K562 (cell line): ENCODE results near the gene TIMP4. TPM values are rescaled to one million over a fixed set of nuclear protein-coding genes. Genes with fewer than 3 reads are reported as not detected.

Experiments used
- ATAC-seq: fragments of 200-7000 bp; cut with Tn5 transposase; 3 replicates; pipeline ENCODE4 v1.9.1; 2020; ENCODE audit warnings: moderate library complexity
- BruUV-seq: library from RNA; stranded (reverse); fragments of 400-500 nt; replicated peaks from 2 replicates; lab custom pipeline; 2021; lab: Mats Ljungman, UMichigan
- CTCF ChIA-PET: fragments of 300-600 bp; formaldehyde crosslinking; extraction: SDS; loops from one replicate; lab custom pipeline; 2021; ENCODE audit warnings: low intra/inter-chr PET ratio; lab: Yijun Ruan, JAX
- POLR2A ChIA-PET: fragments of 300-600, 350-650 bp; sonication (Branson Sonifier 250); formaldehyde crosslinking; extraction: SDS; loops from one replicate; lab custom pipeline; 2021; ENCODE audit warnings: antibody characterized with exemption, inconsistent platforms; lab: Yijun Ruan, JAX
- DNase-seq, 4 experiments: peaks; one replicate each; pipeline versions ENCODE4 v3.0.0 to v3.0.0-alpha.2; 2011 to 2018; ENCODE audit warnings: low spot score in 3 of 4, mixed read lengths in 3 of 4; ENCODE audit errors: extremely low read depth in 1 of 4
- FAIRE-seq: peaks from 2 replicates; lab custom pipeline; 2011; peaks lifted over from hg19 to GRCh38; lab: Jason Lieb, UNC
- H2AFZ ChIP-seq: 2 replicates; pipeline ENCODE4 v1.6.0; 2011; ENCODE audit warnings: low read depth, low read length, control low read depth, inconsistent platforms
- H3K27ac ChIP-seq: fragments of 200-600 bp; 3 replicates; pipeline ENCODE4 v1.8.0; 2011; ENCODE audit warnings: low read depth, mild to moderate bottlenecking, control low read depth, inconsistent platforms, low read length, moderate library complexity, mixed read lengths; ENCODE audit errors: extremely low read depth
- H3K27me3 ChIP-seq, 2 experiments: fragments of 300-600 bp in 1 of 2; 2 replicates in 1 of 2; 3 replicates in 1 of 2; pipeline versions ENCODE4 v1.6.0 to v1.8.0; 2011; ENCODE audit warnings: inconsistent platforms in 2 of 2, low read length in 2 of 2, mild to moderate bottlenecking in 1 of 2, mixed read lengths in 1 of 2, moderate library complexity in 1 of 2; ENCODE audit not compliant: control insufficient read depth in 2 of 2, insufficient read depth in 2 of 2
- H3K36me3 ChIP-seq: fragments of 300-600 bp; 3 replicates; pipeline ENCODE4 v1.8.0; 2011; ENCODE audit warnings: mild to moderate bottlenecking, low read length, inconsistent platforms; ENCODE audit not compliant: control insufficient read depth, insufficient read depth
- H3K4me1 ChIP-seq, 2 experiments: fragments of 200-600 bp in 1 of 2; replicated peaks in 1 of 2; 2 replicates in 1 of 2; 3 replicates in 1 of 2; pipeline versions ENCODE4 v1.5.1 to v1.8.0; 2011; ENCODE audit warnings: inconsistent platforms in 2 of 2, low read length in 2 of 2, mild to moderate bottlenecking in 1 of 2, mixed read lengths in 1 of 2, moderate library complexity in 1 of 2; ENCODE audit not compliant: control insufficient read depth in 2 of 2, insufficient read depth in 2 of 2
- H3K4me2 ChIP-seq: 2 replicates; pipeline ENCODE4 v1.6.1; 2011; ENCODE audit warnings: low read length, control low read depth, inconsistent platforms, mixed read lengths; ENCODE audit not compliant: insufficient read depth
- H3K4me3 ChIP-seq: fragments of 200-600 bp; sonication (generic), shearing (Covaris generic); 2 replicates; pipeline ENCODE4 v1.5.1; 2016; ENCODE audit warnings: control low read depth, inconsistent platforms
- H3K79me2 ChIP-seq: fragments of 200-600 bp; 3 replicates; pipeline ENCODE4 v1.8.0; 2011; ENCODE audit warnings: low read length, inconsistent platforms; ENCODE audit not compliant: control insufficient read depth, insufficient read depth
- H3K9ac ChIP-seq, 2 experiments: 2 replicates each; pipeline versions ENCODE4 v1.6.0 to v1.6.1; 2011; ENCODE audit warnings: low read depth in 2 of 2, low read length in 2 of 2, control low read depth in 1 of 2, inconsistent platforms in 1 of 2, mild to moderate bottlenecking in 1 of 2, mixed read lengths in 1 of 2; ENCODE audit not compliant: insufficient read depth in 1 of 2
- H3K9me1 ChIP-seq: one replicate; pipeline ENCODE4 v1.6.0; 2011; ENCODE audit warnings: inconsistent platforms, mild to moderate bottlenecking, low read length, moderate library complexity; ENCODE audit not compliant: control insufficient read depth, insufficient read depth
- H3K9me3 ChIP-seq: replicated peaks from 2 replicates; pipeline ENCODE4 v1.5.1; 2011; ENCODE audit warnings: low read depth, low read length, inconsistent platforms; ENCODE audit not compliant: control insufficient read depth, insufficient read depth
- H4K20me1 ChIP-seq: replicated peaks from 2 replicates; pipeline ENCODE4 v1.6.1; 2011; ENCODE audit warnings: low read length, inconsistent platforms, mixed read lengths; ENCODE audit not compliant: control insufficient read depth, insufficient read depth
- BCOR ChIP-seq: fragments of 450-650 bp; IDR thresholded peaks from 2 replicates; pipeline ENCODE4 v1.6.1; 2016
- BDP1 ChIP-seq: IDR thresholded peaks from 3 replicates; pipeline ENCODE4 v1.6.1; 2011; ENCODE audit not compliant: insufficient read length, insufficient read depth
- BRD4 ChIP-seq: fragments of 200-600 bp; sonication (generic); IDR thresholded peaks from 2 replicates; pipeline ENCODE4 v1.6.1; 2017; ENCODE audit warnings: inconsistent platforms
- ETV6 ChIP-seq, 3 experiments: fragments of 150-350 bp in 1 of 3; sonication (generic) in 1 of 3; formaldehyde crosslinking in 1 of 3; IDR thresholded peaks; 2 replicates each; pipeline versions ENCODE4 v1.6.1 to v1.8.0; 2014 to 2022; ENCODE audit warnings: borderline replicate concordance in 2 of 3, low read depth in 2 of 3, antibody characterized with exemption in 1 of 3, low read length in 1 of 3, mild to moderate bottlenecking in 1 of 3, missing genetic modification reagents in 1 of 3
- LARP7 ChIP-seq: fragments of 450-650 bp; IDR thresholded peaks from 2 replicates; pipeline ENCODE4 v1.6.1; 2016
- RAD21 ChIP-seq, 2 experiments: fragments of 250-450 bp in 1 of 2; fragments of 450-650 bp in 1 of 2; sonication (Bioruptor Pico) in 1 of 2; formaldehyde crosslinking in 1 of 2; IDR thresholded peaks in 1 of 2; conservative IDR thresholded peaks in 1 of 2; 2 replicates each; pipeline versions ENCODE4 v1.4.0 to v1.8.0; 2020 to 2022; ENCODE audit warnings: mild to moderate bottlenecking in 2 of 2, moderate library complexity in 1 of 2
- RNF2 ChIP-seq: sonication (generic); IDR thresholded peaks from 2 replicates; pipeline ENCODE4 v1.6.1; 2016
- SIX5 ChIP-seq, 2 experiments: IDR thresholded peaks; 2 replicates each; pipeline ENCODE4 v1.6.1; 2011; ENCODE audit warnings: low read length in 2 of 2, borderline replicate concordance in 1 of 2, low read depth in 1 of 2, mild to moderate bottlenecking in 1 of 2, moderate library complexity in 1 of 2; ENCODE audit not compliant: insufficient read depth in 1 of 2
- ZNF253 ChIP-seq: fragments of 250-450 bp; sonication (Bioruptor Pico); conservative IDR thresholded peaks from 2 replicates; pipeline ENCODE4 v1.6.1; 2021; ENCODE audit warnings: mild to moderate bottlenecking
- ZNF274 ChIP-seq: IDR thresholded peaks from 2 replicates; pipeline ENCODE4 v1.6.1; 2011; ENCODE audit warnings: low read depth, mild to moderate bottlenecking, low read length, moderate library complexity, borderline replicate concordance
- WGBS: fragments of 100-300 bp; shearing (Covaris generic); methylation state at CpG from one replicate; pipeline ENCODE4 v1.1.6; 2016; ENCODE audit warnings: low coverage, mixed read lengths; ENCODE audit not compliant: insufficient coverage; ENCODE audit errors: missing lambda C conversion rate; 5-methylcytosine and 5-hydroxymethylcytosine counted together
- in situ Hi-C: fragments of 300-500 bp; cut with MboI; formaldehyde crosslinking; loops from 4 replicates; pipeline ENCODE4 v1.15.0; 2018; ENCODE audit warnings: inconsistent platforms, mixed read lengths
- intact Hi-C: fragments of 100-400 bp; cut with micrococcal nuclease; formaldehyde crosslinking; loops from 2 replicates; pipeline ENCODE4 v1.14.2; 2022
- polyA plus RNA-seq, 8 experiments: library from polyadenylated mRNA; depleted of rRNA in 4 of 8; stranded (reverse) in 5 of 8; unstranded in 3 of 8; fragments of >200 nt; fragmentation: Nextera tagmentation in 2 of 8; fragmentation: Illumina TruSeq in 1 of 8; extraction: Ambion mirVana in 2 of 8; extraction: Trizol in 1 of 8; gene quantifications; 2 replicates each; pipeline versions ENCODE4 v1.2.1 to v1.2.3, GENCODE V29; 2011 to 2014; ENCODE audit warnings: inconsistent platforms in 1 of 8, missing spikeins in 1 of 8
- total RNA-seq, 7 experiments: library from RNA; depleted of rRNA in 6 of 7; stranded (reverse); fragments of >200 nt in 6 of 7; fragmentation: Illumina TruSeq in 2 of 7; extraction: Trizol in 2 of 7; gene quantifications; 2 replicates each; pipeline versions ENCODE4 v1.2.1 to v1.2.3, GENCODE V29; 2011 to 2021; ENCODE audit warnings: low replicate concordance in 1 of 7
- TF ChIP-seq, protein P1 (sequence below): fragments of 450-650 bp; formaldehyde crosslinking; IDR thresholded peaks from 2 replicates; pipeline ENCODE4 v1.4.0; 2020; ENCODE audit warnings: mild to moderate bottlenecking, moderate library complexity
- TF ChIP-seq, protein P2 (sequence below): fragments of 450-650 bp; formaldehyde crosslinking; IDR thresholded peaks from 2 replicates; pipeline ENCODE4 v1.4.0; 2020; ENCODE audit warnings: mild to moderate bottlenecking, moderate library complexity
- TF ChIP-seq, protein P3 (sequence below): sonication (generic); formaldehyde crosslinking; IDR thresholded peaks from 2 replicates; pipeline ENCODE4 v1.8.0; 2022; ENCODE audit warnings: mild to moderate bottlenecking, missing genetic modification reagents

Gene TIMP4
- total and polyA plus RNA-seq, 9 of the 15 experiments (the other 6 are each of a cell fraction or from before 2014, with no cell fraction given): 0.03 to 0.07 TPM; not detected in 7

DNA sequence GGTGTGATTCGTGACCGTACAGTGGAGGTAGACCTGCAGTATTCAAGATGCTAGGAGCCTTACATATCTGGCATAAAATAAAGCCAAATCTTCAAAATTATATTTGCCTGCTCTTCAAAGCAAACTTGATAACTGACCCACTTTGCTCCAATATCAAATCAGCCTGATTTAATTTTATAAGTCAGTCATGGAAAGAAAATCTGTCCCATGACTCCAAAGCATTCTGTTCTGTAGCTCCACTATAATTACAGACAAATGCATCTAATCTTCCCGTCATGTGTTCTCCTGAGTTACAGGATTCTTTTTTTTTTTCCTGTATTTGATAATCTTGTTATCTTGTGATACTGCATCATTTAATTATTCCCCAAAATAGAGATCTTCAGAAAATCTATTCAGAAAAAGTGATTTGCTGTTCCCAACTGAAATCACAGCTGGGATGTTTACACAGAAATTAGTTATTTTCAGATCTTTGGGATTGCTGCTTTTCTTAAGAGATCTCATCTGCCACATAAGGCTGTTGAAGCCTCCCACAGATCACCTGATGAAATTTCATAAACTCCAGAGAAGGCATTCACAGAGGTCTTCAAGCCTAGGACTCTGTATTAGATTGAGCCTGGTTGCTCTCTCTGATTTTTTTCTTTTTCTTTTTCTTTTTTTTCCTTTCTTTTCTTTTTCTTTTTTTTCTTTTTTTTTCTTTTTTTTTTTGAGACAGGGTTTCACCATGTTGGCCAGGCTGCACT lies 27.2 kb downstream of the TIMP4 start (continued):
- TF ChIP-seq, protein P1, sequence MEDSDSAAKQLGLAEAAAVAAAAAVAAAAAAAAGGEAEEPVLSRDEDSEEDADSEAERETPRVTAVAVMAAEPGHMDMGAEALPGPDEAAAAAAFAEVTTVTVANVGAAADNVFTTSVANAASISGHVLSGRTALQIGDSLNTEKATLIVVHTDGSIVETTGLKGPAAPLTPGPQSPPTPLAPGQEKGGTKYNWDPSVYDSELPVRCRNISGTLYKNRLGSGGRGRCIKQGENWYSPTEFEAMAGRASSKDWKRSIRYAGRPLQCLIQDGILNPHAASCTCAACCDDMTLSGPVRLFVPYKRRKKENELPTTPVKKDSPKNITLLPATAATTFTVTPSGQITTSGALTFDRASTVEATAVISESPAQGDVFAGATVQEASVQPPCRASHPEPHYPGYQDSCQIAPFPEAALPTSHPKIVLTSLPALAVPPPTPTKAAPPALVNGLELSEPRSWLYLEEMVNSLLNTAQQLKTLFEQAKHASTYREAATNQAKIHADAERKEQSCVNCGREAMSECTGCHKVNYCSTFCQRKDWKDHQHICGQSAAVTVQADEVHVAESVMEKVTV (CRISPR knock-in tag): no peak

GRCh38 chr3:12127391-12127790 lies 31.3 kb downstream of the TIMP4 start:
- no peaks in the 10 kb centered on the region for H3K9me1 ChIP-seq
- H3K27ac ChIP-seq: no peak overlapping the region
- intact Hi-C loops: no loop called here
- CTCF ChIA-PET: no interaction called here
- H3K4me1 ChIP-seq: no peaks in the 10 kb centered on the region
- H3K4me3 ChIP-seq: no peak overlapping the region
- H3K79me2 ChIP-seq: no peaks in the 10 kb centered on the region
- H4K20me1 ChIP-seq: no peaks in the 10 kb centered on the region
- no peaks in the 10 kb centered on the region for H3K9me3 ChIP-seq
- BruUV-seq: no TSS peak
- no peak overlapping the region for H3K4me2 ChIP-seq
- POLR2A ChIA-PET: no interaction called here
- ATAC-seq: no peak
- 0% methylated on average over 1 of the region's 1 CpG for WGBS
- no peak overlapping the region for H3K9ac ChIP-seq
- no peak overlapping the region for H2AFZ ChIP-seq
- no peak for DNase-seq
- FAIRE-seq: no peak
- in situ Hi-C loops: loop anchor here (25.0 kb wide), 1 partner anchor 760 kb away; no protein-coding TSS in a partner anchor
- no peaks in the 10 kb centered on the region for H3K36me3 ChIP-seq
- no peaks in the 10 kb centered on the region for H3K27me3 ChIP-seq
- TF ChIP-seq, protein P2, sequence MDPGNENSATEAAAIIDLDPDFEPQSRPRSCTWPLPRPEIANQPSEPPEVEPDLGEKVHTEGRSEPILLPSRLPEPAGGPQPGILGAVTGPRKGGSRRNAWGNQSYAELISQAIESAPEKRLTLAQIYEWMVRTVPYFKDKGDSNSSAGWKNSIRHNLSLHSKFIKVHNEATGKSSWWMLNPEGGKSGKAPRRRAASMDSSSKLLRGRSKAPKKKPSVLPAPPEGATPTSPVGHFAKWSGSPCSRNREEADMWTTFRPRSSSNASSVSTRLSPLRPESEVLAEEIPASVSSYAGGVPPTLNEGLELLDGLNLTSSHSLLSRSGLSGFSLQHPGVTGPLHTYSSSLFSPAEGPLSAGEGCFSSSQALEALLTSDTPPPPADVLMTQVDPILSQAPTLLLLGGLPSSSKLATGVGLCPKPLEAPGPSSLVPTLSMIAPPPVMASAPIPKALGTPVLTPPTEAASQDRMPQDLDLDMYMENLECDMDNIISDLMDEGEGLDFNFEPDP (CRISPR knock-in tag): no peak
- TF ChIP-seq ZNF274 (no peak), BRD4 (no peak), BCOR (no peak), ETV6 (IDR thresholded peaks at IDR 0.05; ENCODE audit: borderline replicate concordance in 1 of 2, low read depth in 2 of 2, low read length in 1 of 2) (no peak), ETV6 (CRISPR knock-in tag; IDR thresholded peaks at IDR 0.05; ENCODE audit: borderline replicate concordance) (no peak), SIX5 (IDR thresholded peaks at IDR 0.05; ENCODE audit: borderline replicate concordance in 1 of 2, insufficient read depth in 1 of 2, low read depth in 1 of 2, low read length in 2 of 2) (no peak), LARP7 (no peak), RNF2 (no peak), RAD21 (CRISPR knock-in tag; conservative IDR thresholded peaks at IDR 0.05 in 1 of 2, IDR thresholded peaks at IDR 0.05 in 1 of 2) (no peak), ZNF253 (CRISPR knock-in tag) (no peak), BDP1 (no peak)
- TF ChIP-seq, protein P3, sequence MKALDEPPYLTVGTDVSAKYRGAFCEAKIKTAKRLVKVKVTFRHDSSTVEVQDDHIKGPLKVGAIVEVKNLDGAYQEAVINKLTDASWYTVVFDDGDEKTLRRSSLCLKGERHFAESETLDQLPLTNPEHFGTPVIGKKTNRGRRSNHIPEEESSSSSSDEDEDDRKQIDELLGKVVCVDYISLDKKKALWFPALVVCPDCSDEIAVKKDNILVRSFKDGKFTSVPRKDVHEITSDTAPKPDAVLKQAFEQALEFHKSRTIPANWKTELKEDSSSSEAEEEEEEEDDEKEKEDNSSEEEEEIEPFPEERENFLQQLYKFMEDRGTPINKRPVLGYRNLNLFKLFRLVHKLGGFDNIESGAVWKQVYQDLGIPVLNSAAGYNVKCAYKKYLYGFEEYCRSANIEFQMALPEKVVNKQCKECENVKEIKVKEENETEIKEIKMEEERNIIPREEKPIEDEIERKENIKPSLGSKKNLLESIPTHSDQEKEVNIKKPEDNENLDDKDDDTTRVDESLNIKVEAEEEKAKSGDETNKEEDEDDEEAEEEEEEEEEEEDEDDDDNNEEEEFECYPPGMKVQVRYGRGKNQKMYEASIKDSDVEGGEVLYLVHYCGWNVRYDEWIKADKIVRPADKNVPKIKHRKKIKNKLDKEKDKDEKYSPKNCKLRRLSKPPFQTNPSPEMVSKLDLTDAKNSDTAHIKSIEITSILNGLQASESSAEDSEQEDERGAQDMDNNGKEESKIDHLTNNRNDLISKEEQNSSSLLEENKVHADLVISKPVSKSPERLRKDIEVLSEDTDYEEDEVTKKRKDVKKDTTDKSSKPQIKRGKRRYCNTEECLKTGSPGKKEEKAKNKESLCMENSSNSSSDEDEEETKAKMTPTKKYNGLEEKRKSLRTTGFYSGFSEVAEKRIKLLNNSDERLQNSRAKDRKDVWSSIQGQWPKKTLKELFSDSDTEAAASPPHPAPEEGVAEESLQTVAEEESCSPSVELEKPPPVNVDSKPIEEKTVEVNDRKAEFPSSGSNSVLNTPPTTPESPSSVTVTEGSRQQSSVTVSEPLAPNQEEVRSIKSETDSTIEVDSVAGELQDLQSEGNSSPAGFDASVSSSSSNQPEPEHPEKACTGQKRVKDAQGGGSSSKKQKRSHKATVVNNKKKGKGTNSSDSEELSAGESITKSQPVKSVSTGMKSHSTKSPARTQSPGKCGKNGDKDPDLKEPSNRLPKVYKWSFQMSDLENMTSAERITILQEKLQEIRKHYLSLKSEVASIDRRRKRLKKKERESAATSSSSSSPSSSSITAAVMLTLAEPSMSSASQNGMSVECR (CRISPR knock-in tag): no peak
